ENCODE data around the gene EXOC4. TPM values are rescaled to one million over a fixed set of nuclear protein-coding genes. Genes with fewer than 3 reads are reported as not detected.

EXOC4 gene
- total RNA-seq, 2 experiments from 2014 or later, result 58.0 to 59.9 TPM

- POLR2A ChIA-PET, result no interaction called here
- intact Hi-C loops (cut with DNase I, micrococcal nuclease), result no loop called here
- no peak overlapping the region for H3K27ac Mint-ChIP-seq
- no peaks in the 10 kb centered on the region for H3K4me1 ChIP-seq (ENCODE audit: insufficient read depth, low read length)
- peaks cover 57% of the 10 kb centered on the region for H3K36me3 Mint-ChIP-seq (ENCODE audit: low read depth)
- no peak overlapping the region for H3K4me3 Mint-ChIP-seq
- DNase-seq (no peak), ATAC-seq (ENCODE audit: poor library complexity) (no peak)
- peaks cover 15% of the 10 kb centered on the region for H3K36me3 ChIP-seq (ENCODE audit: insufficient read depth, low read length)
- no peak for TF ChIP-seq CTCF (IDR thresholded peaks at IDR 0.05)
- H3K27ac ChIP-seq (ENCODE audit: low read depth in 1 of 2, low read length in 2 of 2), result no peak overlapping the region
- CTCF ChIA-PET, result no interaction called here
- H3K27me3 ChIP-seq (ENCODE audit: control insufficient read depth in 1 of 2, insufficient read depth in 2 of 2, low read length in 2 of 2), result no peaks in the 10 kb centered on the region
- no peaks in the 10 kb centered on the region for H3K9me3 Mint-ChIP-seq
- no peak overlapping the region for H3K4me3 ChIP-seq (ENCODE audit: low read length)
- H3K9me3 ChIP-seq (ENCODE audit: control insufficient read depth in 1 of 2, insufficient read depth in 1 of 2, low read length in 2 of 2), result no peaks in the 10 kb centered on the region
- no peaks in the 10 kb centered on the region for H3K4me1 Mint-ChIP-seq (ENCODE audit: low read depth)
- H3K27me3 Mint-ChIP-seq, result no peaks in the 10 kb centered on the region
These were observed 681.5 kb downstream of the EXOC4 start for GRCh38 chr7:133934262-133934976.

- Histone ChIP-seq H3K27me3 (ENCODE audit: control insufficient read depth in 1 of 2, insufficient read depth in 2 of 2, low read length in 2 of 2) (no peaks in the 10 kb centered on the region), H3K27ac (ENCODE audit: low read depth in 1 of 2, low read length in 2 of 2) (no peak overlapping the region), H3K4me3 (ENCODE audit: low read length) (no peak overlapping the region), H3K36me3 (ENCODE audit: insufficient read depth, low read length) (peaks cover 16% of the 10 kb centered on the region), H3K9me3 (ENCODE audit: control insufficient read depth in 1 of 2, insufficient read depth in 1 of 2, low read length in 2 of 2) (no peaks in the 10 kb centered on the region), H3K4me1 (ENCODE audit: insufficient read depth, low read length) (no peaks in the 10 kb centered on the region)
- CTCF ChIA-PET, result no interaction called here
- ATAC-seq (ENCODE audit: poor library complexity) (no peak), DNase-seq (no peak)
- Mint-ChIP-seq H3K36me3 (ENCODE audit: low read depth) (peaks cover 62% of the 10 kb centered on the region), H3K9me3 (no peaks in the 10 kb centered on the region), H3K27ac (no peak overlapping the region), H3K4me1 (ENCODE audit: low read depth) (no peaks in the 10 kb centered on the region), H3K4me3 (no peak overlapping the region), H3K27me3 (no peaks in the 10 kb centered on the region)
- intact Hi-C loops (cut with DNase I, micrococcal nuclease), result no loop called here
- POLR2A ChIA-PET, result no interaction called here
- TF ChIP-seq CTCF (IDR thresholded peaks at IDR 0.05), result no peak
These were observed 682.1 kb downstream of the EXOC4 start for GRCh38 chr7:133934977-133935330.

GRCh38 chr7:133936074-133936473 is 683.2 kb downstream of the EXOC4 start:
- DNase-seq (no peak), ATAC-seq (ENCODE audit: poor library complexity) (no peak)
- intact Hi-C loops (cut with DNase I, micrococcal nuclease), result no loop called here
- Histone ChIP-seq H3K36me3 (ENCODE audit: insufficient read depth, low read length) (peaks cover 16% of the 10 kb centered on the region), H3K9me3 (ENCODE audit: control insufficient read depth in 1 of 2, insufficient read depth in 1 of 2, low read length in 2 of 2) (no peaks in the 10 kb centered on the region), H3K27ac (ENCODE audit: low read depth in 1 of 2, low read length in 2 of 2) (no peak overlapping the region), H3K27me3 (ENCODE audit: control insufficient read depth in 1 of 2, insufficient read depth in 2 of 2, low read length in 2 of 2) (no peaks in the 10 kb centered on the region), H3K4me1 (ENCODE audit: insufficient read depth, low read length) (no peaks in the 10 kb centered on the region), H3K4me3 (ENCODE audit: low read length) (no peak overlapping the region)
- CTCF ChIA-PET, result no interaction called here
- TF ChIP-seq CTCF (IDR thresholded peaks at IDR 0.05), result no peak
- no peaks in the 10 kb centered on the region for H3K27me3 Mint-ChIP-seq
- no peak overlapping the region for H3K4me3 Mint-ChIP-seq
- no peaks in the 10 kb centered on the region for H3K4me1 Mint-ChIP-seq (ENCODE audit: low read depth)
- no peak overlapping the region for H3K27ac Mint-ChIP-seq
- POLR2A ChIA-PET, result no interaction called here
- H3K36me3 Mint-ChIP-seq (ENCODE audit: low read depth), result peaks cover 72% of the 10 kb centered on the region
- no peaks in the 10 kb centered on the region for H3K9me3 Mint-ChIP-seq
